ENCODE results near the gene CALCOCO1.
A peak's percentile ranks its signal among the peaks of the same experiment; 100 is the strongest.
"Not testable (repeated sequence)": the region's sequence is repeated elsewhere in the genome, so short reads cannot be mapped to it uniquely, and the experiment has no call there.

CALCOCO1 gene

GRCh38 chr12:53696655-53697331 lies 30.5 kb downstream of the CALCOCO1 start:
- DNase-seq, result no peak

GRCh38 chr12:53696285-53696654 lies 31.0 kb downstream of the CALCOCO1 start:
- DNase-seq, result no peak

DNA sequence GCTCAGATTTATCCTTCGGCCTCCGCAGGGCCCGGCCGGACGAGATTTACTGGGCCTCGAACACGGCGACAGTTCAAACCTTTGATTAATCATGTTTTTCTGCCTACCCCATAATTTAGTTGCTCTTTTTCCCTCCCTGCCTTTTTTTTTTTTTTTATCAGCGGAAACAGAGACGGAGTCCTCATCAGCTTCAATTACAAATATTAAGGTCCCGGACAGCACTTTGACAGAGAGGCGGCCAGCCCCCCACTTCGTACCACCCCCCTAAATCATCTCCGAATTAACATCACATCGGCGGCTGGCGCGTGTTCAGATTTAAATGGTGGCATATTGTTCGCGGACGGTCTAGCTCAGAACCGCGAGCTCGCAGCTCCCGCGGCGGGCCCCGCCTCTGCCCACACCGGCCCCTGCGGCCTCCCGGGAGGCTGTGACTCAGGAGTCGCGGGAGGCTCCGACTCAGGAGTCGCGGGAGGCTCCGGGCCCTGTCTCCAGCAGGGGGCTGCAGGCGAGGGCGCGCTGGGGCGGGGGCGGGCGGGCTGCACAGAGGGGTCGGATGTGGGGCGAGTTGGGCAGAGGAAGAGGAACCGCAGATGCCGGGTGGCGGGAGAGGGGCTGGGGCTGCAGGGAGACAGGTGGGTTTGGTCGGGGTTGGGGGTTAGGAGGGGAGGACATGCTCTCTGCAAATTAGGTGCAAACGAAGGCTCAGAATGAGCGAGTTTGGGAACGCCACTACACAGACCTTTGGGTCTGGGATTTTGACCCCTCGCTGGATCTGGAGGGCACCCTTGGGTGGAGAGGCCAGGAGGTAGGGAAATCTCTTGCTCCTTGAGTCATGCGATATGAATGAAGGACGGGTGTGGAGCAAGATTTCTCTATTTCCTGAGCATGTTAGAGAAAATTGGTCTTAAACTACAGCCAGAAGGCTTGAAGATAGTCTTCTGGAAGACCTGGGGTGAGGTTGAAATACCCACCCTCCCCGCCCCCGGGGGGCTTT lies 31.8 kb downstream of the CALCOCO1 start:
- DNase-seq, result peak; percentile 24 to 32

GRCh38 chr12:53694756-53695151 lies 32.5 kb downstream of the CALCOCO1 start:
- DNase-seq, result no peak

- DNase-seq, result no peak
These were observed 39.1 kb downstream of the CALCOCO1 start for GRCh38 chr12:53688134-53688533.

DNA sequence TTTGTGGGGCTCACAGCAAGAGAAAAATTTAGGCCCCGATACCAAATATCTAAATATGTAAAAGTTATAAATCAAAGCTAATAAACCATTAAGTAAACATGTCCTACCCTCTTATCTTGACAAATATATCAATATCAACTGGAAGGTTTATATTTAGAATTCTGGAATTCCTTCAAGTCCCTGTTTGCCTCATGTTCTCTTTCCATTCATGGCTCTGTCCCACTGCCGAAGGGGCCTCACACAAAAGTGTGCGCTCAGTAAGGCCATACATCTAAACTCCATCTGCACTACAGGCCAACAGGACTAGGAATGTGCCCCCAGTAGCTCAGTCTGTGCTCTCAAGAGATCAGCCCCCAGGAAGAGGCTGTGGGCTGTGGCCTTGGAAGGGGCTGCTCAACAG lies 40.8 kb downstream of the CALCOCO1 start:
- no peak for DNase-seq

GRCh38 chr12:53684654-53685220 lies 42.5 kb downstream of the CALCOCO1 start:
- DNase-seq, result no peak

- DNase-seq, result no peak
These were observed 43.3 kb downstream of the CALCOCO1 start for GRCh38 chr12:53683983-53684382.

DNA sequence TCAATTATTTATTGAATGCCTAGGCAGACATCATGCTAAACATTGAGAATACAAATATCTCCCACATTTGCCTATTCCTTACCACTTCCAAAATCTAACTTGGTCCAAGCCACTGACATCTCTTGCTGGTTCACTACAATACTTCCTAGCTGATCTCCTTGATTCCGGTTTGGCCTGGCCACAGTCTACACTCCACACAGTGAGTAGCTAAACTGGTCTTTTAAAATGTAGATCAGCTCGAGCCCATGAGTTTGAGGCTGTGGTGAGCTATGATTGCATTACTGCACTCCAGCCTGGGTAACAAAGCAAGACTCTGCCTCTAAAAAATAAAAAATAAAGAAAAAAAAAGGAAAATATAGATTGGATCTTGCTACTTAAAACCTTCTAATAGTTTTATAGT lies 43.8 kb downstream of the CALCOCO1 start:
- DNase-seq, result no peak

DNA sequence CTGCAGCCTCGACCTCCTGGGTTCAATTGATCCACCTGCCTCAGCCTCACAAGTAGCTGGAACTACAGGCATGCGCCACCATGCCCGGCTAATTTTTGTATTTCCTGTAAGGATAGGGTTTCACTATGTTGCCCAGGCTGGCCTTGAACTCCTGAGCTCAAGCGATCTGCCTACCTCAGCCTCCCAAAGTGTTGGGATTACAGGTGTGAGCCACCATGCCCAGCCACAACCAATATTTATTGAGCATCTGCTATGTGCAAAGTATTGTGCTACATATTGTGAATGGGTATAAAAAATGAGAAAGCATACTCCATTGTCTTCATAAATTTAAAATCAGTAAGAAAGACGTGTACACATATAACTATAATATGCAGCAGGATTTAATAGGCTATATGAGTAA lies 47.2 kb downstream of the CALCOCO1 start:
- DNase-seq, result not testable (repeated sequence)

DNA sequence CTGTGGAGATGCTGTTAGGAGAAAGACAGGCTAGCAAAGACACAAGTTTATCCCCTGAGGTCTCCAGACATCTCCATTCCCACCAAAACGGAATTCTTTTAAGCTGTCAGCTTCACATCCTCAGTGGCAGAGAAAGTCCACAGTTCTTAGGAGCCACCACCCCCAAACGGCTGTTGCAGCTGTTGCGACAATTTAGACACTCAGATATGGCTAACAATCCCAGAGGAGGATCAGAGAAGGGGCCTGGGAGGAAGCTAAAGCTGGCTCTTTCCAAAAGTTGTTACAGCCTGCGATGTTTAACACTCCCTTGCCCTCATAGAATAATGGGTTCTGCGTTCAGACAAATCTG lies 49.5 kb downstream of the CALCOCO1 start:
- no peak for DNase-seq

DNA sequence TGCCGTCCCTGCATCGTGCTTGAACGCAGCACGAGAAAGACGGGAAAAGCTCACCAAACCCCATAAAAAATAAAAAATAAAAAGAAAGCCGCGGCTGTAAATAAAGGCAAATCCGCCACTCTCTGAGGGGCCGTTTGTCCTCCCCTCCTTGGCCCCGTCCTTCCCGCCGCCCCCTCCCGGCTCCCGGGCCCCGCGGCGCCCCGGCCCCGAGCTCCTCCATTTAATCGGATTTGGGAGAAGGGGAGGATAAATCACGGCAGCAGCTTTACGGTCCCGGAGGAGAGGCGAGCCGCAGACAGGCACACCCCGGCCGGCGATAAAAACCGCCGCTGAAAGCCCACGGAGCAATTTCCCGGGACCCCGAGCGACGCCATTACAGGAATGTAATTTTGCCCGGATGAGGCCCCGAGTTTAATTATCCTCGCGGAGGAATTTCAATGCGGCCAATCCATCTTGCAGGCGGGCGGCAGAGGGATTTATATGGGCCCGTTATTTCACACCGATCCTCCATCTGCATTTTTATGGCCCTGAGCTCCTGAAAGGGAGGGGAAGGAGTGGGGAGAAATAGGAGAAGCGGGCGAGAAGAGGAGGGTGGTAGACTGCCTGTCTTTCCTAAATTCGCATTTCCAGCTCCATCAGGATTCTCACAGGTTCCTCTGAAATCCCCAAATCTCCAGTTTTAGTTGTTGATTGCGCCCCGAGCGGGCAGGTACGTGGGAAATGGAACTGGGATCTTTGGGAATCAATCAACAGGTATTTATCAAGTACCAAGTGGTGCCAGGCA lies 50.0 kb downstream of the CALCOCO1 start:
- DNase-seq, result no peak

DNA sequence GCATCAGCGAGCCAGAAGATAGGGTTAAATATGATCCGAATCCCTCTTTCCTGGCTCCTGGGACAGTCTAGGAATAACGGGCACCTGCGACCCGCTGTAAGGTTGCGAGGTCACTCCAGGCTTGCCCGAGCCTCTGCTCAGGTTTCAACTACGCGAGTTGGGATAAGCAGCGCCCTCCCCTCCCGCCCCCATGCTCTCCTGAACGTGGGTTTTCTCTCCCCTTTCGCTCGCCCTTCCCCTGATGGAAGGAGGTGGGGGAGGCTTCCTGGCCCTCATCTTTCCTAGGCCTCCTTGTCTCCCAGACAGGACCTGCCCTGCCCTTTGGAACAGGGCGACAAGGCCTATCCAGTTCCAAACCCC lies 50.6 kb downstream of the CALCOCO1 start:
- DNase-seq, result peak in 1 of 2 experiments; percentile 8

- DNase-seq, result peak; percentile 97
These were observed 51.3 kb downstream of the CALCOCO1 start, which contains the start of gene ATP5MC2 for GRCh38 chr12:53675701-53676607. TSS of gene ATP5MC2 (minus strand) at chr12:53676083. CDS start at chr12:53672614, 3,469 bp downstream.

DNA sequence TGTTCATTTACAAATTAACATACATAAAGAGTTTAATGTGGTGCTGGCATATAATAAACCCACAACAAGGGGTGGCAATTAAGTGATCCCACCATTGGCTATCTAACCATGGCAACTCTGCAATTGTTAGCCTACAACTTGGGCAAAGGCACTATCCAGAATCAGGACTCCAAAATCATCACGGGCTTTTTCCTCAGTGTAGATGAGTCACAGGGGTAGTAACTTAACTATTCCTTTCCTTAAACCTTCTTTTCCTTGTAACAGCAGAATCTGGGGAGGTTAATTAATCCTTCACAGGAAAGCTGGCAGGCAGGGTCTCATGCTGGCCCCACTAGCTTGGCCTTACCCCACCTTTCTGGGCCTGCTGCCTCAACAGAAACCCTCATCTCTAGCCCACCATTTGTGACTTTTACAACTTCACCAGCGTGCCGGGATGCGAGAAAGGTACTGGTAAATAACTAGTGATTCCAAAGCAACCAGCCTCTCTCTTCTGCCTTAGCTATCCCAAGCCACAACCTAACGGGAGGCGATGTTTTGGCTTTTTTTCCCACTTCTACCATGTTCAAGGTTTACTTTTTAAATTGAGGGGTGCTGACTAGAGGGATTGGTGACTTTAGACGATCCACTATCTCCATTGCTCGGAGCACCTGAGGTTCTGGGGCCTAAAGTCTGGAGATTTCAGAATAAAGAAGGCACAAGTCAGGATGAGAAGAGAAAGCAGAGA lies 52.1 kb downstream of the CALCOCO1 start:
- DNase-seq, result no peak

- no peak for DNase-seq
These were observed 56.3 kb downstream of the CALCOCO1 start for GRCh38 chr12:53670971-53671370.

- no peak for DNase-seq
These were observed 56.9 kb downstream of the CALCOCO1 start for GRCh38 chr12:53670308-53670707.

DNA sequence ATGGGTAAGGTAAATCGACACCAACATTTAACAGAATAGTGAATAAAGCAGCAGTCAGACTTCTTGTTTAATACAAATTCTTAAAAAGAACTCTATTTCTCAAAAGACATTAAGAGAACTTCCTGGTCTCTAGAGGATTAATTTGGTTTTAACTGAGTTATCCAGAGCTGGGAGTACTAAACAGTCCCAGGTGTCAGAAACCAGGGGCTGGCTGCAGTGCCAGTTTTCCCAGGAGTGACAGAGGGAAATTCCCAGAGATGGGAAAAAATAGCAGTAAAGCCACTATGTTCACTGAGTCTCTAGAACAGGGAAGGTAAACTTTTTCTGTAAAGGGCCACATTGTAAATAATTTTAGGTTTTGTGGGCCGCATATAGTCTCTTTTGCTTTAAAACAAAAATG lies 60.2 kb downstream of the CALCOCO1 start:
- DNase-seq, result no peak

DNA sequence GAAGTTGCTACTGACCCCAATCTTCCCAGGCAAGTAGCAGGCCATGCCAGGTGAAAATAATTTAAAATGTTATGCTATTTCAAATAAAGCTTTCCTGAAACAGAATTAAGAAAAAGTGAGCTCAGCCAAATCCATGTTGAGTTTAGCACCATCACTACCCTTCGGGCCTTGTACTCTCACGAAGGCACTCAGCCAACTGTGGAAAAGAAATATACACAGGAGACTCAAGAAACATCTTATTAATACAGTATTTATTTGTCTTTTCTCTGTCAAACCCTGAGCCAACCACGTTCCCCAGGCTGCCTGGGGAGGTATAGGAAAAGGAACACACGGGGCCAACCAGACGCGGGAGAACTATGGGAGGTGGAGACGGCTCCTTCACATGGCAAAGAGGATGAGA lies 62.3 kb downstream of the CALCOCO1 start:
- DNase-seq, result no peak

DNA sequence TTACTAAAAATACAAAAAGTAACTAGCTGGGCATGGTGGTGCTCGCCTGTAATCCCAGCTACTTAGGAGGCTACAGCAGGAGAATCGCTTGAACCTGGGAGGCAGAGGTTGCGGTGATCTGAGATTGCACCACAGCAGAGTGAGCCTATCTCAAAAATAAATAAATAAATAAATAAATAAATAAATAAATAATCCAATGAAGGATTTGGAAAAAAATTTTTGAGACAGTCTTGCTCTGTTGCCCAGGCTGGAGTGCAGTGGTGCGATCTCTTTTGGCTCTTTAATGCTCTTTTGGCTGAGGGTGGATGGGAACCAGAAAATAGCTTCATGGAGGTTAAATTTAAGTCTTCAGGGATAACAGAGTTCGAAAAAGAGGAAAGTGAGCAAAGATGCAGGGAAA lies 63.1 kb downstream of the CALCOCO1 start:
- DNase-seq, result no peak

DNA sequence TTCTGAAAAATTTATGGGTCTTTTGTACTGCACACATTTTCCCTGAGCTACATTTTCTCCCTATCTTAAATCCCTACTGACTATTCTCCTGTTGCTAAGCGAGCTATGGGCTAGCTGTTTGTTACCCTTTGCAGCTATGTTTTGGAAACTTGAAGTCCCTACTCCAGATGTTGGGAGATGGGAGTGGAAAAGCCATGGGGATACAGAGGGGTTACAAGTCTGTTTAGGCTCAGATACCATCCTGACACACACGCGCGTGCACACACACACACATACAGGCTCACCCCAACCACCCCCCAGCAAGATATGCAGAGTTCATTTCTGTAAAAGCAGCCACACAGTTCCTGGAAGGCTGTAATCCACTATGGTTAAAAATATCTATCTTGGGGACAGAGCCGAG lies 67.2 kb downstream of the CALCOCO1 start:
- DNase-seq, result no peak

All from activated CD4-positive, alpha-beta T cell treated with anti-CD3 and anti-CD28 coated beads, Interleukin-2, amount 50 U/mL, for 4 hours (primary cell).